Type B pancreatic cell (in vitro differentiated cells): ENCODE measurements around the gene XPC. TPM values are rescaled to one million over a fixed set of nuclear protein-coding genes. Genes with fewer than 3 reads are reported as not detected.

ENCODE experiments used
- DNase-seq: peaks from one replicate; pipeline ENCODE4 v3.0.0; 2021; ENCODE audit warnings: mixed read lengths; ENCODE audit not compliant: unreplicated experiment; ENCODE audit errors: extremely low spot score
- H3K27ac Mint-ChIP-seq: 2 replicates; pipeline ENCODE4 v1.8.0; 2021; ENCODE audit warnings: mild to moderate bottlenecking, mixed read lengths
- H3K27me3 Mint-ChIP-seq: 2 replicates; pipeline ENCODE4 v1.8.0; 2021; ENCODE audit warnings: mixed read lengths
- H3K36me3 Mint-ChIP-seq: 2 replicates; pipeline ENCODE4 v1.8.0; 2021; ENCODE audit warnings: mixed read lengths
- H3K4me1 Mint-ChIP-seq: one replicate; pipeline ENCODE4 v1.8.0; 2021; ENCODE audit warnings: mixed read lengths; ENCODE audit not compliant: unreplicated experiment
- H3K4me3 Mint-ChIP-seq: 2 replicates; pipeline ENCODE4 v1.8.0; 2021; ENCODE audit warnings: mild to moderate bottlenecking, mixed read lengths
- H3K9me3 Mint-ChIP-seq: 2 replicates; pipeline ENCODE4 v1.8.0; 2021; ENCODE audit warnings: mixed read lengths
- total RNA-seq: library from RNA; stranded (reverse); gene quantifications from 2 replicates; pipeline ENCODE4 v1.2.1, GENCODE V29; 2021; ENCODE audit warnings: low replicate concordance
- TF ChIP-seq, protein P1 (sequence below): fragments of 200-600 bp; sonication (generic); conservative IDR thresholded peaks from 2 replicates; pipeline ENCODE4 v1.5.0; 2021; ENCODE audit warnings: antibody characterized with exemption, mild to moderate bottlenecking

The XPC gene
- total RNA-seq, 1 donor from 2014 or later = 44.2 TPM

- H3K27me3 Mint-ChIP-seq = no peaks in the 10 kb centered on the region
- H3K4me1 Mint-ChIP-seq = no peaks in the 10 kb centered on the region
- H3K9me3 Mint-ChIP-seq = peaks cover 4% of the 10 kb centered on the region
- DNase-seq = no peak
- H3K4me3 Mint-ChIP-seq = no peak overlapping the region
- peaks cover 47% of the 10 kb centered on the region for H3K36me3 Mint-ChIP-seq
- H3K27ac Mint-ChIP-seq = no peak overlapping the region
- TF ChIP-seq, protein P1, sequence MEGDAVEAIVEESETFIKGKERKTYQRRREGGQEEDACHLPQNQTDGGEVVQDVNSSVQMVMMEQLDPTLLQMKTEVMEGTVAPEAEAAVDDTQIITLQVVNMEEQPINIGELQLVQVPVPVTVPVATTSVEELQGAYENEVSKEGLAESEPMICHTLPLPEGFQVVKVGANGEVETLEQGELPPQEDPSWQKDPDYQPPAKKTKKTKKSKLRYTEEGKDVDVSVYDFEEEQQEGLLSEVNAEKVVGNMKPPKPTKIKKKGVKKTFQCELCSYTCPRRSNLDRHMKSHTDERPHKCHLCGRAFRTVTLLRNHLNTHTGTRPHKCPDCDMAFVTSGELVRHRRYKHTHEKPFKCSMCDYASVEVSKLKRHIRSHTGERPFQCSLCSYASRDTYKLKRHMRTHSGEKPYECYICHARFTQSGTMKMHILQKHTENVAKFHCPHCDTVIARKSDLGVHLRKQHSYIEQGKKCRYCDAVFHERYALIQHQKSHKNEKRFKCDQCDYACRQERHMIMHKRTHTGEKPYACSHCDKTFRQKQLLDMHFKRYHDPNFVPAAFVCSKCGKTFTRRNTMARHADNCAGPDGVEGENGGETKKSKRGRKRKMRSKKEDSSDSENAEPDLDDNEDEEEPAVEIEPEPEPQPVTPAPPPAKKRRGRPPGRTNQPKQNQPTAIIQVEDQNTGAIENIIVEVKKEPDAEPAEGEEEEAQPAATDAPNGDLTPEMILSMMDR = no peak
Measured at GRCh38 chr3:14186854-14187458, 8.6 kb upstream of the XPC start.

DNA sequence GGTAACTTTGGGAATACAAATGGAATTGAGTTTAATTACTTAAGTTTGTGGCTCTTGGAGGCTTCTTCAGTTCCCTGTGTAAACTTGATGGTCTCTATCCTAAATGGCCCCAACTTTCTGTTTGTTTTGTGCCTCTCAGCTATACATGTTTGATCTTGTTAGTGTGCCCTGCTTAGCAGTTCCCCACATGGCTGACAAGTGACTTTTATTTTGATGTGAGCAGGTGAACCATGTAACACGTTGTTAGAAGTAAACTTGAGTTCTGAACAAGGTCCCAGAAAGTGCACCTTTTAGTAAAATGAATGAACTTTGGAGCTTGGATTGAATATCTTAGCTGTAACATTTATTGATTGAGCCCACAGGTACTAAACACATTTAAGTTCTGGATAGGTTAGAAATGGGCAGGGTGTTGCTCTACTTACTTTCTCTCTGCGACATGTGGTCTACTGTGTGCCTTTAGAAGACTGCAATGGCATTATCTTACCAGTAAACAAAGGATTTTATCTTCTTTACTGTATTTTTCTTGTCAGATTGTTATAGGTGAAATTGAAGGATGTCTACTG, 4.7 kb upstream of the XPC start:
- H3K27ac Mint-ChIP-seq = no peak overlapping the region
- H3K4me3 Mint-ChIP-seq = no peak overlapping the region
- H3K4me1 Mint-ChIP-seq = peaks cover 10% of the 10 kb centered on the region
- TF ChIP-seq, protein P1 = no peak
- peaks cover 31% of the 10 kb centered on the region for H3K36me3 Mint-ChIP-seq
- DNase-seq = no peak
- no peaks in the 10 kb centered on the region for H3K27me3 Mint-ChIP-seq
- H3K9me3 Mint-ChIP-seq = no peaks in the 10 kb centered on the region

DNA sequence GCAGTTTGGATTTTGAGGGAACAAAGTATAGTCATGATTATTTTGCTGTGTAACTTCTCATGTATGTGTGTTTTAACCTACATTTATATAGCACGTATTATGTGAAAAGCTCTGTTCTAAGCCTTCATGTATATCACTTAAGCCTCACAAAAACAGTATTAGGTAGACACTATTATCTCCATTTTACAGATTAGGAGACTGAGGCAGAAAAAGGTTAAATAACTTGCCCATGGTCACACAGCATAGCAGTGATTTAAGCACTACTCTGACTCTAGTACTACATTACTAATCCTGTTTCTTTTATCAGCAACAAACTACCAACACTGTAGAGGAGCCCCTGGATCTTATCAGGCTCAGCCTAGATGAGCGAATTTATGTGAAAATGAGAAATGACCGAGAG, 2.9 kb upstream of the XPC start:
- Mint-ChIP-seq H3K9me3 (no peaks in the 10 kb centered on the region), H3K4me3 (peak overlapping the region; percentile 31), H3K27ac (no peak overlapping the region), H3K4me1 (peaks cover 22% of the 10 kb centered on the region), H3K27me3 (no peaks in the 10 kb centered on the region), H3K36me3 (peaks cover 27% of the 10 kb centered on the region)
- TF ChIP-seq, protein P1 = no peak
- no peak for DNase-seq

DNA sequence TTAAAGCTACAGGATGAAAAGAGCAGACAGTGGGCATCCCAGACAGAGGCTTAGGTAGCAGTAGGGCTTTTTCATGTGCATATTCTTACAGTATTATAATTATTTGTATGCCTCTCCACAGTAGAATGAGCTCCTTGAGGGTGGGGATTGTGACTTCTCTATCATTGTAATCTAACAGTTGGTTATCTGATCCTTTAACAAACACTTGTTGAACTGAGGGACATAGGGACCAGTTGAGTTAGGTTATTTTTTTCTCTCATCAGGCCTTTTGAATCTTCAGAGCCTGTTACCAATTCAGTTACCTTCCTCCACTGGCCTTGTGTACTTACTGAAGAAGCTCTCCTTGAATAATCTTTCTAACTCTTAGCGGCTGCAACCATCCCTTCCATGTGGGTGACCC, 1.4 kb upstream of the XPC start:
- H3K9me3 Mint-ChIP-seq = no peaks in the 10 kb centered on the region
- peak overlapping the region; percentile 94 for H3K4me3 Mint-ChIP-seq
- H3K27ac Mint-ChIP-seq = peak overlapping the region; percentile 99
- DNase-seq = no peak
- TF ChIP-seq, protein P1 = no peak
- peaks cover 24% of the 10 kb centered on the region for H3K36me3 Mint-ChIP-seq
- H3K27me3 Mint-ChIP-seq = no peaks in the 10 kb centered on the region
- H3K4me1 Mint-ChIP-seq = peaks cover 35% of the 10 kb centered on the region

- peaks cover 36% of the 10 kb centered on the region for H3K4me1 Mint-ChIP-seq
- peak overlapping the region; percentile 99 for H3K27ac Mint-ChIP-seq
- TF ChIP-seq, protein P1 = no peak
- H3K36me3 Mint-ChIP-seq = peaks cover 24% of the 10 kb centered on the region
- peak overlapping the region; percentile 94 for H3K4me3 Mint-ChIP-seq
- H3K9me3 Mint-ChIP-seq = no peaks in the 10 kb centered on the region
- H3K27me3 Mint-ChIP-seq = no peaks in the 10 kb centered on the region
- no peak for DNase-seq
Measured at GRCh38 chr3:14179114-14179465, 689 bp upstream of the XPC start.
